GM08714 (cell line): ENCODE results near the gene TMEM43.

Experiments
- H3K4me3 ChIP-seq: fragments of 200-500 bp; sonication (Bioruptor generic); 2 replicates; pipeline ENCODE4 v1.5.1; 2014; ENCODE audit warnings: mild to moderate bottlenecking, low read length, inconsistent platforms
- ZNF274 ChIP-seq: IDR thresholded peaks from 2 replicates; pipeline ENCODE4 v1.6.1; 2012; ENCODE audit warnings: mild to moderate bottlenecking, low read depth, low read length

The TMEM43 gene

DNA sequence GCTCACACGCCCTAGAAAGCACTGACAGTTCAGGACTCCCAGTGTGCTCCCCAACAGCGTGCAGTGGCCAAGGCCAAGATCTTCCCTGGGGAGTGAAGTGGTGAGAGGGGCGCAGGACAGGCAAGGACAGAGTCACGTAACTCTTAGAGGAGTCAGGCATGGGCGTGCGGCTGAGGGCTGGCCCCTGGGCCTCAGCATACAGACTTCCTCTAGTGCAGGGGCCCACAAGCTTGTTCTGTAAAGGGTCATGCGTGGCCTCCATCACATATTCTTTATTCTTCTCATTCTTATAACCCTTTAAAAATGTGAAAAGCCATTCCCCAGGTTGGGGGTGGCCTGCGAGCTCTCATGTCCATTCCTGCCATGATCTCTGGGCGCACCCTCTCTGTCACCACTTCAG lies 25.2 kb downstream of the TMEM43 start:
- no peak for TF ChIP-seq ZNF274
- H3K4me3 ChIP-seq = no peak overlapping the region

DNA sequence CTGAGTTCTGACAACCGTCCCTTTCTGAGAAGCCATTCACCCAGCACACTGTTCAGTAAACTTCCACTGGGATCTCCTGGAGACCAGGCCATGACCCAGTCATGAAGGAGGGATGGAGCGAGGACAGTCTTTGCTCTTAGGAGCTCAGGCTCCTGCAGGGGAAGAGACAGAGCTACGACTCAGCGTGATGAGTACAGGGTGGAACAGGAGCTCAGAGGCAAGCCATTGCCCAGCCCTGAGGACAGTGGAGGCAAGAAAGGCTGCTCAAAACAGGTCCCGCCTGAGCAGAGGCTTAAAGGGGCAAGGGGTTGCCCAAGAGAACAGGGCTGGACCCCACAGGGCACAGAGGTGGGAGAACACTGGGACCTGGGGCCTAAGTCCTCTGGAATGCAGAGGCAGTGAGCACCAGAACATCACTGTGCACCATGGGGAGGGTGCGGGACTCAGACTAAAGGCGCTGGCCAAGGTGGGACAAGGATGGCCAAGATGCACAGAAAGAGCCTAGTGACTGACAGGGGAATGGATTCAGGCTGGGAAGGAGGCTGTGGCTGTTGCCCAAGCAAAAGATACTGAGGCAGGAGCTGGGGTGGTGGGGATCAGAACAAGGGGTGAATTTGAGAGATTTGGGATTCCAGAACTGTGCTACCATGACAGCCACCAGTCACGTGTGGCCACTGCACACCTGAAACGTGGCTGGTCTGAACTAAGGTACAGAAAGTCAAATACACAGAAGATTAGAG lies 25.8 kb downstream of the TMEM43 start:
- TF ChIP-seq ZNF274 = no peak
- H3K4me3 ChIP-seq = no peak overlapping the region

DNA sequence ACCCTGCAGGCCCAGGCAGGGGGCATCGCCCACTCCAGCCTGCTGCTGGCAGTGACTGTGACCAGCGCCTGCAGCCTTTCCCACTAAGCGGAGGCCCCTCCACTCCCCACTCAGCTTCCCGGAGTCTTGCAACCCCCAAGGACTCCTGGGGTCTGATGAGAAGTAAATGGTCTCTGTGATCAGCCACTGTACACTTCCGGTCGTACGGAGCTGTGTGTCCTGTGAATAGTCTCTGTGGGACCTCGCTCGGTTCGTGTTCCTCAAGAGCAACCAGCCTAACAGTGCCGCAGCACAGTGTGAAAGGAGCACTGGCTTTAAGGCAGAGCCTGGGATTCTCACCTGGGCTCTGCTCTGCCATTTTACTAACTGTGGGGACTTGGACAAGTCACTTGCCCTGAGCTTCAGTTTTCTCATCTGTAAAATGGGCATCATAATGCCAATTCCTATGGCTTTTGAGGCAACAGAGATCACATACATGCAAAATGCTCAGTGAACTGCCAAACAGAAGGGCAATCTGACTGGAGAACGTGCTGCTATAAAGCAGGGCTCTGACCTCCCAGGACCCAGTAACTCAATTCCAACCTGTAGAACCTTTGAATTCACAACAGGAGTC lies 26.7 kb downstream of the TMEM43 start:
- no peak overlapping the region for H3K4me3 ChIP-seq
- no peak for TF ChIP-seq ZNF274

DNA sequence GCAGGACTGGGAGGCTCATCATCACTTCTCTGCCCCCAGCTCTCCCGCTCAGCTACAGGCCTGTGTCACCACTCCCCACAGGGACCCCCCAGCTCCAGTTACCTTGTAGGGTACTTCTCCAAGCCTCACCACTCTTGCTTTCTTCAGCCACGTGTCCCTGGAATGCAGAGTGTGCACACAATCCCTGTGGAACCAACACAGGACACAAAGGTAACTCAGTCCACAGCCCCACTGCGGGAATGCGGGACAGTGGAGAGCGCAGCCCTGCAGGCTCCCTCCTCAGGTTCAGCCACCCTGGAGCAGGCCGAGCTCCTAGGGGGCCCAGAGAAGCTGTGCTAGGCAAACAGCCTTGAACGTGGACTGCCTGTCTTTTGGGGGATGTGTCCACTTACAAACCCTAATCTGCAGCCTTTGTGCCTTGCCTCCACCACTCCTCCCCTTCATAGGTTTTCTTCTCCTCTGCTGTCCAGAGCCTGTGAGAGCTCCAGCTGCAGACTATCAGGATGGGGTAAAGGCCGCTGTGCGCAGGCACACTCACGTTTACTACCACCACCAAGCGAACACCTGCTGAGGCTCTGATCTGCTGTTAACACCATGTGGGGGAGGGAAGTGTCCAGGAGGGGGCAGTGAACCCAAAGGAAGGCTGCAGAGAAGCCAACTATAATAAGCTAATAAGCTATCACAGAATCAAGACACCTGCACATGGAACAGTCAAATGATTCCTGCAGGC lies 27.5 kb downstream of the TMEM43 start:
- TF ChIP-seq ZNF274 = no peak
- H3K4me3 ChIP-seq = no peak overlapping the region

DNA sequence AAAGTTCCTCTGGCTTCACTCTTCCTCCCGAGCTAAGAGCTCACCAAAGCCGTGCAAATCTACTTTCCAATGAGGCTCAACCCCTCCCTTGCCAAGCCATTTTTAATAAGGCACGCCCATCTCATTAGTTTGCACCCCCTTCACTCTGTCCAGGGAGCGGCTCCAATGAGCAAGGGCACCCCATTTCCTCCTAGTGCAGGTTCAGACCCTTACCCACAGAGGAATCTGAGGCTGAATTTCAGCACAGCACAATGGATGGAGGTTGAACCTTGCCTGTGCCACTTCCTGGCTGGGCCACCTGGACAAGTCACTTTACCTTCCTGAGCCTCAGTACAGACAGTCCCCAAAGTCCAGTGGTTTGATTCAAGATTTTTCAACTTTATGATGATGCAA lies 28.1 kb downstream of the TMEM43 start:
- H3K4me3 ChIP-seq = no peak overlapping the region
- TF ChIP-seq ZNF274 = no peak

DNA sequence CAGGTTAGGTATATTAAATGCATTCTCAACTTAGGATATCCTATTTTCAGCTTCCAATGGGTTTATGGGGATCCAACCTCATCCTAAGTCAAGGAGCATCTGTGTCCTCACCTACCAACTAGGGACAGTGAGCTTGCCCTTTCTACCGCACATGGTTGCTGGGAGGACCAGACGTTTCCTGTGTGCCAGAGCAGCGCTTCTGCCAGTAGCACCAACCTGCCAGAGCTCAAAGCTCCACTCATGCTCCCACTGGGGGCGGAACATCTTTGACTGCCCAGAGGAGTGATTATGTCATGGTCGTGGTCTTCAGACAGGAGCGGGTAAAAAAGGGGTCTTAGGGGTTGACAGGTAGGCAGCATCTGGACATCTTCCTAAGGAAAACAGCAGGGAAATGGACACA lies 28.8 kb downstream of the TMEM43 start:
- TF ChIP-seq ZNF274 = no peak
- no peak overlapping the region for H3K4me3 ChIP-seq

DNA sequence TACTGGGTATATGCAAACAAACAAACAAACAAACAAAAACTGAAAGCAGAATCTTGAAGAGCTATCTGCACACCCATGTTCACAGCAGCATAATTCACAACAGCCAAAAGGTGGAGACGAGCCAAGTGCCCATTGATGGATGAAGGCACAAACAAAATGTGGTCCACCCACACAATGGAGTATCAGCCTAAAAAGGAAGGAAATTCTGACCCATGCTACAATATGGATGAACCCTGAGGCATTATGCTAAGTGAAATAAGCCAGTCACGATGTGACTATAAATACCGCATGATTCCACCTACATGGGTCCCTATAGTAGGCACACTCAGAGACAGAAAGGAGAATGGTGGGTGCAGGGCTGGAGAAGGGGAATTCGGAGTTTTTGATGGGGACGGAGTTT lies 29.4 kb downstream of the TMEM43 start:
- no peak for TF ChIP-seq ZNF274
- H3K4me3 ChIP-seq = no peak overlapping the region

DNA sequence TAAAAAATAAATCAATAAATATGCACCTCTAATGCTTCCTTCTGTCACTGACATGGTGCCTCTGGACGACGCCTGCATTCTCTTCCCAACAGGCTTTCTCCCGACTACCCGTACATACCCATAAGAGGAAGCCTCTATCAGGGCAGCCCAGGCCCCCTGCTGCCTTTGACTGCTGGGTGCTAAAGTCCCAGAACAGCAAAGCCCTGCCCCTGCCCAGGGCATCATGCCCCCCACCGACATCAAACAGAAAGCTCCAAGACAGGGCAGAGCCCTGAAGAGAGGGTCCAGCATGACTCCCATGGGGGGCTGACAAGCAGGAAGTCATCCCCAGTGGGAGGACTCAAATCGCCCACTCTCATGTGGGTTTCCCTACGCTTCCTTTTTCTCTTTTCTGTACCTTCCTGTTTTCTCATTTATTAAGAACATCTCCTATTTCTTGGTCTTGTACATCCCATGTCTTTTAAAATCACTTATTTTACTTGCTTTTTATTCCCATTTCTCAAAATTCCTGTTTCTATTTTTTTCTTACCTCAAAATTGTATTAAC lies 30.1 kb downstream of the TMEM43 start:
- H3K4me3 ChIP-seq = no peak overlapping the region
- TF ChIP-seq ZNF274 = no peak

DNA sequence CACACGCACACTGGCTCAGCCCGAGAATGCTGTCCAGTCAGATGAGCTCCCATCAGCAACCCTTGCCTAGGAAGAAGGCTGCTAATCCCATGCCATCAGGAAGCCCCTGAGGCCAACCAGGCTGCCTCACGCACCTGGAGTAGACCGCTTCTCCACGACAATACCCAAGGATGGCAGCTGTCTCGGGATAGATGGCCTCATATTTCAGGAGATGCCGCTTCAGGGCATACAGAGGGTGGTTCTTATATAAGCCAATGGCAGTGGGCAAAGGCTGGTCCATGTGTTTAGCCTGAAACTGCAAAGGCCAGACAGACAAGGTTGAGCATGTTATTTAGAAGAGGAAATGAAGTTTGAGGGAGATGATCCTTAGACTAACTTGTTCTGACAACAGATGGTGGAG lies 31.3 kb downstream of the TMEM43 start:
- TF ChIP-seq ZNF274 = no peak

DNA sequence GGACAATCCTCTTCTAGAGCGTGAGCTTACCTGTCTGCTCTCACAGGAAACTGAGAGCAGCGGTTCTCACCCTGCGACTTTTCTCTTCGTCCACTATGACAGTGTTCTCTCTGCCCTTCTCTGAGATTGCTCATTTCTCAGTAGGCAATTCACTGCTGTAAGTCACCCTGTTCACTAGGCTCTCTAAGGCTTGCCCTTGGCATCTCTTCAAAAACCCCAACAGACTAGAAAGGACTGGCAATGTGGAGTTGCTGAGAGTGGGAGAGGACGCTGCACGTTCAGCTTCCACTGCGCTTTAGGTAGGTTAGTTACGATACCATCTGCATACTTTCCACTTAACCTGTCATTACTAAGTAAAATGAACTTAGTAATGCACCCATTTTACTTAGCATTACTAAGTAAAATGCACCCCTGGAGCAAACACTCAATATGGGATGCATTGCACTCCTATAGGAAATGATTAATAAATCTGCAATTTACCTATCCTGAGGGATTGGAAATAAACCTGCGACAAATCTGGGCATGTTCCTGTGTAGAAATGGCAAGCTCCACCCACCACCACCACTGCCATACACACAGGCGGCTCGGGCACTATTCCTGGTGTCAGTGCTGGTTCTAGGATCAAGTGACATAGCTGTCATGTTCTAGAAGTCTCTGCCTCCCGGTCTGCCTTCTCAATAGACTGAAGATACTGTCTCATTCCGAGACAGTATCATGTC lies 32.1 kb downstream of the TMEM43 start:
- no peak for TF ChIP-seq ZNF274
- no peak overlapping the region for H3K4me3 ChIP-seq

More for the DNA sequence above, 31.3 kb downstream of the TMEM43 start:
- H3K4me3 ChIP-seq = no peak overlapping the region

DNA sequence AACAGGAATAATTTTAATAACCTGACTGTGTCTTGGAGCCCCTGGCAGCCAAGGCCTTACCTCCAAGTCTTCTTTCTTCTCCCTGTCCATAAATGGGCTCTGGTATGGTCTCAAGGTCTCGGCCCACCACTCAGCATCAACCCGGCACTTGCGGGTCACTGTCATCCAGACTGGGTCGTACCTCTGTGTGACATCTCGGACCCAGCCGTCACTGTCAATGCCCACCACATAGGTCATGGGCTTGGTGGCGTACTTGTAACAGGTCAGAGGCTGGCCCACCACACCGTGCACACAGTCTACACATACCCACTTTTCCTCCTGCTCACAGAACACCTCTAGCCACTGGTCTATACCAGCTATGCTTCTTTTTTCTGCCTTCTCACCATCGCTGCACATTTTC lies 33.1 kb downstream of the TMEM43 start:
- no peak for TF ChIP-seq ZNF274
- no peak overlapping the region for H3K4me3 ChIP-seq

DNA sequence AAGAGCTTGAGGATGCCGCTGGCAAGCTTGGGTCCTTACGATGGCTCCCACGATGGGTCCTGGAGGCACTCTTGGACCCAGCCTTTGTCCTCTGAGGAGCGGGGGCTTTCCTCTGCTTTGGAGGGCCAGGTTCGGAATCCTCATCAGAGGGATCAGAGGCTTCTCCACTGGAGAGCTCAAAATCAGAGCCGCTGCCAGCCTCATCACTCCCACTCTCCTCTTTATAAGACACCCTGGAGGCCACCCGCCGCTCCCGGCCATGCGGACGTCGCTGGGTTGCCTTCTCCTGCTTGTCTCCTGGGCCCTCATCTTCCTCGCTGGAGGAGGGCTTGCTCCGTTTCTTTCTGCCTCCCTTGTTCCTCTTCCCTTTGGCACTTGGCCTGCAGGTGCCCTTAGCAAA lies 33.5 kb downstream of the TMEM43 start:
- no peak for TF ChIP-seq ZNF274
- no peak overlapping the region for H3K4me3 ChIP-seq

DNA sequence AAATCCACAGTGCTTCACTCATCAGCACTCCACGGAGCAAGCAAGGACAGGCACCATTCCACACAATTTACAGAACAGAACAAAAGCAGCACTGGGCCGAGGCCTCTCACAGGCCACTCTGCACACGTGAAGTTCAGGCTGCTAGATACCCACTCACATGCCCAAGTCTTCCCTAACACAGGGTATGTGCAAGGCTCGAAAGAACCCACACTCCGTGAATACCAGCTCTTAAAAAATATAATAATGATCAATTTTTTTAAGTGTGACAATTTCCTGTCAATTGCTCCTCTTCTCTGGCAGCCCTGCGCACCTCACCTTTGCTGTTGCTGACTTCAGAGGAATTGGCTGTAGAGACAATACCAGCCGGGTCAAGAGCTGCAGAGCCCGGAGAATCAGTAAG lies 34.6 kb downstream of the TMEM43 start:
- TF ChIP-seq ZNF274 = no peak
- H3K4me3 ChIP-seq = no peak overlapping the region

DNA sequence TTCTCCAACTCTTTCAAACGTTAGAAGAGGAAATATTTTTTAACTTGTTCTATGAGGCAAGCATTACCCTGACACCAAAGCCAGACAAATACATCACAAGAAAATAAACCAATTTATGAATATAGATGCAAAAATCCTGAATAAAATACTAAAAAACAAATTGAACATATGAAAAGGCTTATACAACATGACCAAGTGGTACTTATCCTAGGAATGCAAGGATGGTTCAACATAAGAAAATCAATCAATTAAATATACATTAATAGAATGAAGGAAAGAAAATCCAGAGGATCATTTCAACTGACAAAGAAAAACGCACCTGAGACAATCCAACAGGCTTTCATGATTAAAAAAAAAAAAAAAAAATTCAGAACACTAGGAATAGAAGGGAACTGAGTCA lies 36.4 kb downstream of the TMEM43 start:
- no peak for TF ChIP-seq ZNF274
- H3K4me3 ChIP-seq = no peak overlapping the region
